ENCODE results near the gene CD2AP.

DNA sequence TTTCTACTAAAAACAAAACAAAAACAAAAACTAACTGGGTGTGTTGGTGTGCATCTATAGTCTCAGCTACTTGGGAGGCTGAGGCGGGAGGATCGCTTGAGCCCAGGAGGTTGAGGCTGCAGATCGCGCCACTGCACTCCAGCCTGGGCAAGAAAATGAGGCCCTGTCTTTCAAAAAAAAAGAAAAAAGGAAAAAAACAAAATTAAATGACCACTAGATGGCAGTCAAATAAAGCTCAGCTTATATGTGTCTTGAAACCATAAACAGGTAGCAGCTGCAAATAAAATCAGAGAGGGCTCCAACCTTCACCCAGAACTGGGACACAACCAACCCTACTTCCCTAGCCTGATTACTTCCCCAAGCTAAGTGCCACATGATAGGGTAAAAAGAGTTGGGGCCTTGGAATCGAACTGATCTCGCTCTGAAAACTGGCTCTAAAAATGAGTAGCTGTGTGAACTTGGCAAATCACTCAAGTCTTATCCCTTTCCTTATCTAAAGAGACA, 153.7 kb downstream of the CD2AP start:
- TF ChIP-seq POLR2A (IDR thresholded peaks at IDR 0.05): no peak
- TF ChIP-seq, protein P1, sequence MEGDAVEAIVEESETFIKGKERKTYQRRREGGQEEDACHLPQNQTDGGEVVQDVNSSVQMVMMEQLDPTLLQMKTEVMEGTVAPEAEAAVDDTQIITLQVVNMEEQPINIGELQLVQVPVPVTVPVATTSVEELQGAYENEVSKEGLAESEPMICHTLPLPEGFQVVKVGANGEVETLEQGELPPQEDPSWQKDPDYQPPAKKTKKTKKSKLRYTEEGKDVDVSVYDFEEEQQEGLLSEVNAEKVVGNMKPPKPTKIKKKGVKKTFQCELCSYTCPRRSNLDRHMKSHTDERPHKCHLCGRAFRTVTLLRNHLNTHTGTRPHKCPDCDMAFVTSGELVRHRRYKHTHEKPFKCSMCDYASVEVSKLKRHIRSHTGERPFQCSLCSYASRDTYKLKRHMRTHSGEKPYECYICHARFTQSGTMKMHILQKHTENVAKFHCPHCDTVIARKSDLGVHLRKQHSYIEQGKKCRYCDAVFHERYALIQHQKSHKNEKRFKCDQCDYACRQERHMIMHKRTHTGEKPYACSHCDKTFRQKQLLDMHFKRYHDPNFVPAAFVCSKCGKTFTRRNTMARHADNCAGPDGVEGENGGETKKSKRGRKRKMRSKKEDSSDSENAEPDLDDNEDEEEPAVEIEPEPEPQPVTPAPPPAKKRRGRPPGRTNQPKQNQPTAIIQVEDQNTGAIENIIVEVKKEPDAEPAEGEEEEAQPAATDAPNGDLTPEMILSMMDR (IDR thresholded peaks at IDR 0.05): peak in 3 of 4 experiments; percentile 34 to 56 (median 54)

Measured in sigmoid colon (tissue), 3 donors.